Peyer's patch (tissue), 4 donors: ENCODE measurements around the gene STX16.

ENCODE experiments used
- POLR2A ChIP-seq, 2 donors: fragments of 450-650 bp; IDR thresholded peaks; one replicate each; pipeline ENCODE4 v1.5.1; 2017; ENCODE audit warnings: antibody characterized with exemption in 2 of 2, mild to moderate bottlenecking in 2 of 2, moderate library complexity in 2 of 2
- TF ChIP-seq, protein P1 (sequence below), 6 experiments: fragments of 450-650 bp in 4 of 6; fragments of 200-600 bp in 2 of 6; sonication (generic) in 1 of 6; IDR thresholded peaks; one replicate each; pipeline ENCODE4 v1.5.1; 2017 to 2019; ENCODE audit warnings: antibody characterized with exemption in 6 of 6, mild to moderate bottlenecking in 3 of 6, moderate library complexity in 1 of 6

DNA sequence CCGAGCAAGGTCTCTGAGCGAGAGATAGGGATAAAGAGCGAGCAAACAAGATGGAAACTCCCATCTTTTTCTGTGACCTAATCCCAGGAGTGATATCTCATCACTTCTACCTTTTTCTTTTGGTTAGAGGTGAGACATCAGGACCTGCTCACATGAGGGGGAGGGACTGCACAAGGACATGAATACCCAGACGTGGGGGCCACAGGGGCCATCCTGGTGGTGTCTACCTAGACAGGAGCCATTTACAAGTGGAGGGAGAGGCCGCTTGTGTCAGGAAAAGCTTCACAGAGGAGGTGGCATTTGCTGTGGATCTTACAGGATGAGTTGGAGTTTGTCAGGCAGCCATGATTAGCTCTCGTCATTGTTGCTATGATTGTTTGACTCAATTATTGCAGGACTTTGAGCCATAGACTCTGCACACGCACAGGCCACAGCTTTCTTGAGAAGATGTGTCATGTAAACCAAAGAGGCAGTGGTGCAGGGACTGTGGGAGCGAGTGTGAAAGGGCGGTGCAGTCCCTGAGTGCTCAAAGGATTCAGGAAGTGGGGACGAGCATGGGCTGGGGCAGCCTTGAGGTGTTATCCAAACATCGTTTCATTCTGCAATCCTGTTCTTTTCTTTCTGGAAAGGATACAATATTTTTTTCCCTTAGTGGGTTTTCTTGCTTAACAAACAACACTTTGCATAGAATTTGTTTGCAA, 49.2 kb downstream of the STX16 start:
- TF ChIP-seq, protein P1, sequence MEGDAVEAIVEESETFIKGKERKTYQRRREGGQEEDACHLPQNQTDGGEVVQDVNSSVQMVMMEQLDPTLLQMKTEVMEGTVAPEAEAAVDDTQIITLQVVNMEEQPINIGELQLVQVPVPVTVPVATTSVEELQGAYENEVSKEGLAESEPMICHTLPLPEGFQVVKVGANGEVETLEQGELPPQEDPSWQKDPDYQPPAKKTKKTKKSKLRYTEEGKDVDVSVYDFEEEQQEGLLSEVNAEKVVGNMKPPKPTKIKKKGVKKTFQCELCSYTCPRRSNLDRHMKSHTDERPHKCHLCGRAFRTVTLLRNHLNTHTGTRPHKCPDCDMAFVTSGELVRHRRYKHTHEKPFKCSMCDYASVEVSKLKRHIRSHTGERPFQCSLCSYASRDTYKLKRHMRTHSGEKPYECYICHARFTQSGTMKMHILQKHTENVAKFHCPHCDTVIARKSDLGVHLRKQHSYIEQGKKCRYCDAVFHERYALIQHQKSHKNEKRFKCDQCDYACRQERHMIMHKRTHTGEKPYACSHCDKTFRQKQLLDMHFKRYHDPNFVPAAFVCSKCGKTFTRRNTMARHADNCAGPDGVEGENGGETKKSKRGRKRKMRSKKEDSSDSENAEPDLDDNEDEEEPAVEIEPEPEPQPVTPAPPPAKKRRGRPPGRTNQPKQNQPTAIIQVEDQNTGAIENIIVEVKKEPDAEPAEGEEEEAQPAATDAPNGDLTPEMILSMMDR (IDR thresholded peaks at IDR 0.05), result no peak
- no peak for TF ChIP-seq POLR2A (IDR thresholded peaks at IDR 0.05)
